NOMO-1 (cell line): ENCODE data around the gene FSHR.

Experiments
- DNase-seq, 2 experiments: peaks; one replicate each; lab custom pipeline; 2025; ENCODE audit not compliant: unreplicated experiment in 2 of 2; lab: John Stamatoyannopoulos, UW

Gene FSHR

DNA sequence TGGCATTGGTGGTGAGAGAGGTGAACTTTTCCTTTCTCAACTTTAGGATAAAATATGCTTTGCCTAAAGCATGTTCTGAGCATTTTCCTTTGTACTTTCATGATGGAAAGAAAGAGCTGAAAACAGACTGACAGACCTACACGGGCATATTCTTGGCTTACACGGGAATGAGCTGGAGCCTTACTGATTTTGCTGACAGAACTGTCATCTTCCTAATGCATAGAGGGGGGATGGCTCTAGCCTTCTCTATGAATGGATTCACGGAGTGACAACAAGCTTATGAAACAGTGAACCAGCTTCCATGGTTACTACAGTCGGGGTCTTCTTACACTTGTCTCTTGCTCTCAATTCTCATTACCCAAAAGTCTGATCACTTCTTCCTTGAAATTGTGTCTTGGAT, 32.2 kb downstream of the FSHR start:
- no peak for DNase-seq

DNA sequence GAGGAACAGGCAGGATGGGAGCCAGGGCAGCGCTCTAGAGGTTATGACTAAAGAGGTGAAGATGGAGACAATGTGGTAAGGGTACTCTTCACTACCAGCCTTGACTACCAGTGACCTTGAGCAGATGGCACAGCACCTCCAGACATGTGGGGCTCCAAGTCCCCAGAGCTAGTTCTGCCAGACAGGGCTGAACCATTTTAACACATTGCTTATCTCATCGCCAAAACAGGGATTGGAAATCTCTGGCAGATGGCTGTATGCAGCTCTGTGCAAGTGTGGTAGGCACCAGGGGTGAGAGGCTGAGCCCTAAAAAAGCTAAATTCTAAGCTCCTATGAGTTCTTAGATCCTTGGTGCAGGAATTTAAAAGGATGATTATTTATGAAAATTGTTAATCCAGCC, 41.3 kb downstream of the FSHR start:
- DNase-seq = no peak

DNA sequence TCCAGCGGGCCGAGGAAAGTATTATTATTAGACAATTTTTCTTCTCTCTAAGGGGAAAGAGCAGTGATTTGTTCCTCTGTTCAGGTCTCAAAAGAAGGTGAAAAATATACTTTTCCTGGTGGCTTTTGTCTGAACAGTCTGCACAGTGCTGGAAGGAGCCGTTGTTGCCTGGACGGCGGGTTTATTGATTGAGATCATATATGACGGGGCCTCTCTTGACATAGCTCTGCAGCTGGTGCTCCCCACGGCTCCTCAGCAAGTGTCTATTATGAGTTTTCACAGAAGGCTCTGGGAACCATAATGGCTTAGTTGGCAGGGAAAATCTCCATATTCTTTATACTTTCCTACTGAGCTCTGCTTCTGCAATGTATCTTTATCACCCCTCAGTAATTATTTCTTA, 42.9 kb downstream of the FSHR start:
- no peak for DNase-seq

DNA sequence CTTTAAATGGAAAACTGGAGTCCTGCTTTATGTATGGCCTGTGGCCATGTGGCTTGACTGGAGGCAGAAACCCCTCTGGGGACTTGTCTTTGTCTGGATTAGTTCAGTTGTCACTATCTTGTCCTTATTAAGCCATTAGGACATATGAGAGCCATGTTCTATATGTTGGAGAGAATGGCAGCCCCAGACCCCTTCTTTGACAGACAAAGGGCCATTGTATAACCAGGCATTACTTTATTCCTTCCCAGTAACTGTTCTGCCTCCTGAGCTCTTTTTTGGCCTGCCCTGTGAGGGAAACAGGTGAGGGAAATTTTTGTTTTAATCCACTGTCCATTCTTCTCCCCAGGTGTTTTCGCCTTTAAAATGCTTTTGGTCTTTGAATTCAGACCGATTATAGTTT, 43.3 kb downstream of the FSHR start:
- DNase-seq = no peak

GRCh38 chr2:49110571-49110970, 43.7 kb downstream of the FSHR start:
- no peak for DNase-seq

- DNase-seq = no peak
These were observed 45.5 kb downstream of the FSHR start for GRCh38 chr2:49108851-49109250.

DNA sequence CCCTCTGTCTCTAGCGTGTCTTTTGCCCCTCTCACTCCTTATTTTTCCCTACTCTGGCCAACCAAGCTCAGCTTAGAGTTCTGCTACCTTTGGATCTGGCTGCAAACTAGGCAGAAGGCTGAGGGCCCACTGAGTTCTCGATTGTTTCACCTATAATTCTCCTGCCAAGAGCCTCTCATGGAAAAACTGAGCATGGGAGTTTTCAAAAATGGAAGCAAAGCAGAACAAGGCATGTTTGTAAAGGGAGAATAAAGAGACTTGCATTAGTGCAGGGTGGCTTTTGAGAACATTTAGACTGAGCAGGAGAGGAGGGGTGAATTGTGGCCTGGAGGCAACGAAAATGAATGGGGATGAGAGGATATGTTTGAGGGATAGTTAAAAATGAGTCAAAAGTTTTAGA, 45.9 kb downstream of the FSHR start:
- no peak for DNase-seq

GRCh38 chr2:49105506-49105905, 48.8 kb downstream of the FSHR start:
- no peak for DNase-seq

- DNase-seq = no peak
These were observed 52.2 kb downstream of the FSHR start for GRCh38 chr2:49102146-49102545.

DNA sequence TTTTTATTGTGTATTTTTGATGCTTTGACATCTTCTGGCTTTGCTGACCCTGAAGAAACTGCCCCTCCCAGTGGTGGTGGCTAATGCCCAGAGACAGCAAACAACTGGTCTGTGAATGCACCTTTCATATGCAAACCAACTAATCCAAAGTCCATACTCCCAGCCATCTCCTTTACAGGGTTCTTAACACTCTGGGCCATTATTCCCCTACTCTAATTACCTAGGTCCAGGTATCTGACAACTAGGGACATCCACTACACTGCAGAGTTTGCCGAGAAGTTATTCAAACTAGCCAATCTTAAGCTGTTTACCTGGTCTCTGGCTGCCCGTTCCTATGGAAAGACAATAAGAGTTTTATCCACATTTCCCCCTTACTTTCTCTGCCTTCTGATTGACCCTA, 73.6 kb downstream of the FSHR start:
- DNase-seq = no peak

DNA sequence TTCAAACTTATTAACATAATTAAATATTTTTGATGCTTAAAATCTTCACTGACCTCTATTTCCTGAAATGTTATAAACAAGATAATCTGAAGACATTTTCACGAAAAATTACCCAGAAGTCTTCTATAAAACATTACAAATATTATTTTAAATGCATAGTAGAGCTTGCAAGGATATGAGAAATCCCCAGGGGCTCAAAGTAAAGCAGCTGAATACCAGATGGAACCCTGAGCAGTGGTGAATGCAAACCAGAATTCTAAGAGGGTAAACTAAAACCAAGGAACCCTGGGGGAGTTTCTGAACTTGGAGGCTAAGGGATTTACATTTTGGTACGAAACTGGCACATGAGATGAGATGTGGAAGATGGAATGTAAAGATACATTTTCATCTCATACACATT, 83.6 kb downstream of the FSHR start:
- no peak for DNase-seq

DNA sequence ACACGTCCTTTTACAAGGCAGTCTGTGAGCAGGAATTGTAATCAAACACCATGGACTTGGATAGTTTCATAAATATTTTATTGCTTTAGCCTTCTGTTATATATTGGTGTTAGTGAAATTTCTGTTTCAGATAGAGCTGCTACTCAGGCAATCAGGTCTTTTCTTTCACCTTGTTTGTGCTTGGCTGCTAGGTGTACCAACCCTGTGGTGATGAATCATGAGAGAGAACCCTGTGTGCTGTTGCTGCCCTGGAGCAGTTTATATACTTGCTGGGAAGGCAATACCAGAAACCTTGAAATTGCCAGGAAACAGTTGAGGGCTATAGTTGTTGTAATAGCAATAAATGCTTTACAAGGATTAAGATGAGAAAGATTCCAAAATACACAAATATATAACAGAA, 84.5 kb downstream of the FSHR start:
- no peak for DNase-seq

DNA sequence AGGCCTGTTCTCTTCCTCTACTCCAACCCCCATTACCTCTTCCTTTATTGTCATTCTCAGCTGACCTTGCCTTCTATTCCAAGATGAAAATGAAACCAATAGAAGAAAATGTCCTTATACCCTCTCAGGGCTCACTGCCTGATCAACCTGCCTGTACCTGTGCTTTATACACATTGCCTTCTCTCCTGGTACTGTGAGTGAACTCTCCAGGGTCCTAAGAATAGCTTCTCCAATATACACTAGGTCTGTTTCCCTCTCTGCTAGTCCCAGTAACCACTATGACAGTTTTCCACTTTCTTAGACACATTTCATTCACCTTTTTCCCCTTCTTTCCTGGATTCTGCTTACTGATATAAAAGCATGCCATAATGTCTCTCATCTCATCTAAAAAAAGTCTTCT, 85.7 kb downstream of the FSHR start:
- DNase-seq = no peak

- no peak for DNase-seq
These were observed 86.3 kb downstream of the FSHR start for GRCh38 chr2:49067971-49068370.

DNA sequence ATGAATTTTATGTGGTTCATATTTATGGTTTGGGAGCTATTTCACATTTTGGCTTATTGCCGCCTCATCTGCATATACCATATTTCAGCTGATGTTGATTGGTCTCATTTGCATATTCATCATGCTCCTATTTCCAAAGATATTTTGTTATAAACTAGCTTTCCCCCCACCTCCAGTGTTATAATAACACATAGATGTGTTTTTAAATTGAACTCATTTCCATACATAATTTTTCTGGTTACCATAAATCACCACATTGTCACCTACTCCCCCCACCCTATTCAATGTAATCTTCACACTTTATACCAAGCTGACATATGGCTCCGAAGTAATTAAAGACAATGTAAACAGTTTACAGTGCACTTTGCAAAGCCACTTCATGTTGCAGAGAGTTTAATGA, 101.2 kb downstream of the FSHR start:
- DNase-seq = no peak

DNA sequence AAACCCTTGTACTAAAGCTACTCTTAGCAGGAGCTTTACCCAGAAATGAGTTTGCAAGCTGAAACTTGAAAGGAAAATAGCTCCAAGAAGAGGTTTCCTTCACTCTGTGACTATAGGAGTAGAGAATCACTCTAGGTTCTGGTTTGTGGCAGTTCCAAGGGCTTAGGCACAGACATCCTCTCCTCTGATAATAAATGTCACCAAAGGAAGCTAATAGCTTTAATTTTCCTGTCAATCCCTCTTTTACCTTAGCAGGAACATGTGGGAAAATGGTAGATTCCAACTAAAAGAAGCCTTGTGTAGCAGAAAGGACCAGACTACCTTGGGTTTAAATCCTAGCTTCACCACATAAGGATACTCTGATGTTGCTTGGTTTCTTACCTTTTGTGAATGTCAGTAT, 104.0 kb downstream of the FSHR start:
- no peak for DNase-seq

GRCh38 chr2:49049161-49049560, 105.2 kb downstream of the FSHR start:
- DNase-seq = no peak

GRCh38 chr2:49045083-49045482, 109.2 kb downstream of the FSHR start:
- no peak for DNase-seq

GRCh38 chr2:49044350-49045079, 109.8 kb downstream of the FSHR start:
- DNase-seq = no peak

- no peak for DNase-seq
These were observed 110.8 kb downstream of the FSHR start for GRCh38 chr2:49043405-49043982.

DNA sequence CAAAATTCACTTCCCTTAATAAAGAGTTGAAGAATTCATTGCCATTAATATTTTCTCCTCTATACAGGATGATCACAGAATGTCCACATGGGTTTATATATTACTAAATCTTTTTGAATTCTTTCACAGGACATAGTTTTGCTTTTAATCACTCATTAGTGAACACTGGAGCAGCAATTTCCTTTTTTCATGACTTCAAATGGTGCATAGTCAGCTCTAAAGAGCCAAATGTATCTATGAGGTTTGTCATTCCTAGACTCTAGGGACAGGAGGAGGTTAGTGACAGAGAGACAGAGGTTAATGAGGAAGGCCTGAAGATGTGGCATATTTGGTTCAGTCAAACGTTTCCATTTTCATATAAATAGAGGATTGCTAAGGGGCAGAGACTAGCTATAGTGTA, 111.8 kb downstream of the FSHR start:
- no peak for DNase-seq

DNA sequence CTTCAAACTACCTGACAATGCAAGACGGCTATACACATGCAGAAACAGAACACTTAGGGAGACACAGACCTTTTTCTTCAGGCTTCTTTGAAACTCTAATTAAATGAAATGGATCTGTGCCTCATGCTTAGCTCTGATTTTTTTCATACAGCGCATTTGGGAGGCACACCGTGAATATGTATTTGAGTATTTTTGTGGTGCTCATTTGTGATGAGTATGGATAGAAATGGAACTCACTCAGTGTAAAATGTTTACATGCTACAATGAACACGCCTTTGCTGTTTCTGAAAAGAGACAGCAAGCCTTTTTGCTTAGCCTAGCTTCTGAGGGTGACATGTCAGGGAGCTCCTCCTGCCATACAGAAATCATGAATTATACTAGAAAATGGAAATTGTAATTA, 113.3 kb downstream of the FSHR start:
- DNase-seq = no peak

GRCh38 chr2:49037197-49037596, 117.1 kb downstream of the FSHR start:
- no peak for DNase-seq
